Testis (tissue), 3 donors: Measurements from ENCODE around the gene PIRT. TPM values are rescaled to one million over a fixed set of nuclear protein-coding genes. Genes with fewer than 3 reads are reported as not detected.

ENCODE experiments used
- DNase-seq: peaks from one replicate; pipeline ENCODE4 v3.0.0-alpha.2; 2019
- H3K27ac ChIP-seq, 2 donors: fragments of 200-600 bp; sonication (generic); one replicate each; pipeline ENCODE4 v1.5.1; 2019
- H3K27me3 ChIP-seq: fragments of 200-600 bp; sonication (generic); one replicate; pipeline ENCODE4 v1.5.1; 2019
- H3K36me3 ChIP-seq: fragments of 200-600 bp; sonication (generic); one replicate; pipeline ENCODE4 v1.5.1; 2017; ENCODE audit warnings: low read depth; ENCODE audit errors: missing control alignments
- H3K4me1 ChIP-seq: fragments of 200-600 bp; sonication (generic); one replicate; pipeline ENCODE4 v1.5.1; 2019
- H3K4me3 ChIP-seq, 2 donors: fragments of 200-600 bp; sonication (generic); one replicate each; pipeline ENCODE4 v1.5.1; 2017 to 2019
- H3K9me3 ChIP-seq: fragments of 200-600 bp; sonication (generic); one replicate; pipeline ENCODE4 v1.5.1; 2017
- CTCF ChIP-seq, 3 experiments: fragments of 450-650 bp in 2 of 3; fragments of 200-600 bp in 1 of 3; sonication (generic) in 1 of 3; IDR thresholded peaks; one replicate each; pipeline ENCODE4 v1.5.1; 2016 to 2019; ENCODE audit warnings: antibody characterized with exemption in 3 of 3, mild to moderate bottlenecking in 2 of 3, moderate library complexity in 1 of 3
- POLR2A ChIP-seq: fragments of 450-650 bp; IDR thresholded peaks from one replicate; pipeline ENCODE4 v1.6.1; 2017; ENCODE audit warnings: antibody characterized with exemption, mild to moderate bottlenecking, moderate library complexity
- WGBS, 2 donors: methylation state at CpG; one replicate each; pipeline ENCODE4 v1.1.5; 2018; 5-methylcytosine and 5-hydroxymethylcytosine counted together
- intact Hi-C: fragments of 100-400 bp; cut with DNase I; formaldehyde crosslinking; loops from one replicate; pipeline ENCODE4 v1.15.1; 2023; ENCODE audit warnings: low total_unique reads
- polyA plus RNA-seq: library from polyadenylated mRNA; stranded (reverse); fragments of 350-450 nt; fragmentation: Illumina TruSeq; extraction: RNeasy Lipid Tissue Mini Kit (QIAGEN cat#74804); gene quantifications from one replicate; pipeline ENCODE4 v1.2.3, GENCODE V29; 2014; ENCODE audit warnings: low read depth, low replicate concordance; ENCODE audit not compliant: insufficient read depth
- total RNA-seq, 2 donors: library from RNA; depleted of rRNA; stranded (reverse); fragments of >200 nt; gene quantifications; one replicate each; pipeline ENCODE4 v1.2.3, GENCODE V29; 2016

PIRT gene
- total and polyA plus RNA-seq, 3 donors from 2014 or later = 0.08 to 0.37 (median 0.18) TPM

GRCh38 chr17:10827898-10828552, 9.9 kb downstream of the PIRT start:
- 23 to 35% methylated on average over 5 of the region's 5 CpGs for WGBS, 2 donors
- Histone ChIP-seq H3K9me3 (no peaks in the 10 kb centered on the region), H3K27me3 (no peaks in the 10 kb centered on the region), H3K4me1 (peaks cover 25% of the 10 kb centered on the region), H3K36me3 (no peaks in the 10 kb centered on the region), H3K27ac (peak overlapping the region; percentile 73 to 74), H3K4me3 (no peak overlapping the region)
- no peak for TF ChIP-seq CTCF (IDR thresholded peaks at IDR 0.05)
- no peak for TF ChIP-seq POLR2A
- intact Hi-C loops = no loop called here
- no peak for DNase-seq

GRCh38 chr17:10824874-10825273, 13.0 kb downstream of the PIRT start:
- no peak for DNase-seq
- Histone ChIP-seq H3K27me3 (no peaks in the 10 kb centered on the region), H3K4me1 (peaks cover 34% of the 10 kb centered on the region), H3K36me3 (no peaks in the 10 kb centered on the region), H3K9me3 (no peaks in the 10 kb centered on the region), H3K27ac (no peak overlapping the region), H3K4me3 (no peak overlapping the region)
- 68 to 84% methylated on average over 5 to 7 of the region's 7 CpGs for WGBS, 2 donors
- intact Hi-C loops = no loop called here
- TF ChIP-seq CTCF (IDR thresholded peaks at IDR 0.05) (no peak), POLR2A (no peak)

GRCh38 chr17:10821770-10822169, 16.1 kb downstream of the PIRT start:
- H3K9me3 ChIP-seq = no peaks in the 10 kb centered on the region
- H3K27ac ChIP-seq = no peak overlapping the region
- intact Hi-C loops = no loop called here
- TF ChIP-seq CTCF (IDR thresholded peaks at IDR 0.05) (no peak), POLR2A (no peak)
- H3K36me3 ChIP-seq = no peaks in the 10 kb centered on the region
- peak; percentile 76 for DNase-seq
- H3K27me3 ChIP-seq = no peaks in the 10 kb centered on the region
- H3K4me3 ChIP-seq = no peak overlapping the region
- peaks cover 13% of the 10 kb centered on the region for H3K4me1 ChIP-seq

- no peaks in the 10 kb centered on the region for H3K36me3 ChIP-seq
- H3K27me3 ChIP-seq = no peaks in the 10 kb centered on the region
- no peak for DNase-seq
- H3K9me3 ChIP-seq = no peaks in the 10 kb centered on the region
- no peak overlapping the region for H3K4me3 ChIP-seq
- TF ChIP-seq CTCF (IDR thresholded peaks at IDR 0.05) (no peak), POLR2A (no peak)
- peaks cover 13% of the 10 kb centered on the region for H3K4me1 ChIP-seq
- 60 to 71% methylated on average over 4 of the region's 4 CpGs for WGBS, 2 donors
- H3K27ac ChIP-seq = no peak overlapping the region
- intact Hi-C loops = no loop called here
These were observed 16.8 kb downstream of the PIRT start for GRCh38 chr17:10821054-10821453.

GRCh38 chr17:10815319-10815718, 22.6 kb downstream of the PIRT start:
- Histone ChIP-seq H3K27ac (no peak overlapping the region), H3K4me3 (no peak overlapping the region)

More at GRCh38 chr17:10815319-10815718, 22.6 kb downstream of the PIRT start:
- Histone ChIP-seq H3K9me3 (no peaks in the 10 kb centered on the region), H3K27me3 (no peaks in the 10 kb centered on the region), H3K4me1 (no peaks in the 10 kb centered on the region), H3K36me3 (no peaks in the 10 kb centered on the region)
- DNase-seq = no peak
- TF ChIP-seq POLR2A (no peak), CTCF (IDR thresholded peaks at IDR 0.05) (no peak)
- intact Hi-C loops = no loop called here
- whole genome bisulfite sequencing, 2 donors = 65 to 84% methylated on average over 5 of the region's 5 CpGs
